H7 (cell line): ENCODE measurements around the gene ADGRB3. TPM values are rescaled to one million over a fixed set of nuclear protein-coding genes. Genes with fewer than 3 reads are reported as not detected.

ENCODE experiments used
- DNase-seq: peaks from one replicate; pipeline ENCODE4 v3.0.0; 2012
- H3K27me3 ChIP-seq: 2 replicates; pipeline ENCODE4 v1.6.0; 2011; ENCODE audit warnings: mild to moderate bottlenecking, low read length; ENCODE audit not compliant: control insufficient read depth, insufficient read depth
- H3K36me3 ChIP-seq: replicated peaks from 2 replicates; pipeline ENCODE4 v1.5.1; 2011; ENCODE audit warnings: low read length; ENCODE audit not compliant: control insufficient read depth, insufficient read depth
- H3K4me3 ChIP-seq: 2 replicates; pipeline ENCODE4 v1.5.1; 2011; ENCODE audit warnings: low read depth, mild to moderate bottlenecking, control low read depth, low read length, moderate library complexity; ENCODE audit not compliant: insufficient read depth
- total RNA-seq: library from RNA; depleted of rRNA; stranded (reverse); fragments of >200 nt; shearing (Covaris generic); gene quantifications from 2 replicates; pipeline ENCODE4 v1.2.3, GENCODE V29; 2014; rRNA removed

ADGRB3 gene
- 0.21 and 0.22 TPM in 2 replicates for total RNA-seq

- peaks cover 46% of the 10 kb centered on the region for H3K27me3 ChIP-seq
- peak within 1 kb of the TSS; percentile 69 for H3K4me3 ChIP-seq
- H3K36me3 ChIP-seq = no peaks in the 10 kb centered on the region
- peak; percentile 78 for DNase-seq
Measured at GRCh38 chr6:68634726-68635411, at the start of gene ADGRB3. ADGRB3 (plus strand) TSS chr6:68635282; CDS start chr6:68638676, 3,394 bp downstream.

- Histone ChIP-seq H3K36me3 (no peaks in the 10 kb centered on the region), H3K27me3 (no peaks in the 10 kb centered on the region), H3K4me3 (no peak overlapping the region)
- no peak for DNase-seq
Measured at GRCh38 chr6:68593558-68593957, 41.5 kb upstream of the ADGRB3 start.

- DNase-seq = no peak
- no peaks in the 10 kb centered on the region for H3K36me3 ChIP-seq
- no peaks in the 10 kb centered on the region for H3K27me3 ChIP-seq
- H3K4me3 ChIP-seq = no peak overlapping the region
Measured at GRCh38 chr6:68597642-68598041, 37.4 kb upstream of the ADGRB3 start.

GRCh38 chr6:68615938-68616337 is 19.1 kb upstream of the ADGRB3 start:
- DNase-seq = no peak
- Histone ChIP-seq H3K4me3 (no peak overlapping the region), H3K36me3 (no peaks in the 10 kb centered on the region), H3K27me3 (no peaks in the 10 kb centered on the region)

GRCh38 chr6:68625998-68626397 is 9.1 kb upstream of the ADGRB3 start:
- Histone ChIP-seq H3K36me3 (no peaks in the 10 kb centered on the region), H3K27me3 (no peaks in the 10 kb centered on the region), H3K4me3 (no peak overlapping the region)
- no peak for DNase-seq

- peaks cover 7% of the 10 kb centered on the region for H3K27me3 ChIP-seq
- H3K4me3 ChIP-seq = no peak overlapping the region
- H3K36me3 ChIP-seq = no peaks in the 10 kb centered on the region
- DNase-seq = no peak
Measured at GRCh38 chr6:68628161-68628560, 6.9 kb upstream of the ADGRB3 start.

GRCh38 chr6:68632734-68633133 is 2.3 kb upstream of the ADGRB3 start:
- H3K27me3 ChIP-seq = peaks cover 37% of the 10 kb centered on the region
- H3K4me3 ChIP-seq = no peak overlapping the region
- H3K36me3 ChIP-seq = no peaks in the 10 kb centered on the region
- DNase-seq = no peak

- H3K27me3 ChIP-seq = peaks cover 37% of the 10 kb centered on the region
- no peaks in the 10 kb centered on the region for H3K36me3 ChIP-seq
- H3K4me3 ChIP-seq = peak overlapping the region; percentile 69
- DNase-seq = no peak
Measured at GRCh38 chr6:68633281-68633971, 1.7 kb upstream of the ADGRB3 start.

GRCh38 chr6:68633972-68634725 is 933 bp upstream of the ADGRB3 start:
- Histone ChIP-seq H3K4me3 (peak overlapping the region; percentile 69), H3K36me3 (no peaks in the 10 kb centered on the region), H3K27me3 (peaks cover 40% of the 10 kb centered on the region)
- no peak for DNase-seq

GRCh38 chr6:68635412-68635705 is 277 bp downstream of the ADGRB3 start:
- Histone ChIP-seq H3K36me3 (no peaks in the 10 kb centered on the region), H3K4me3 (peak overlapping the region; percentile 69), H3K27me3 (peaks cover 48% of the 10 kb centered on the region)
- no peak for DNase-seq

GRCh38 chr6:68635706-68636513 is 828 bp downstream of the ADGRB3 start:
- DNase-seq = no peak
- H3K36me3 ChIP-seq = no peaks in the 10 kb centered on the region
- peaks cover 48% of the 10 kb centered on the region for H3K27me3 ChIP-seq
- peak overlapping the region; percentile 69 for H3K4me3 ChIP-seq

GRCh38 chr6:68636666-68637065 is 1.6 kb downstream of the ADGRB3 start:
- H3K4me3 ChIP-seq = no peak overlapping the region
- no peak for DNase-seq
- peaks cover 48% of the 10 kb centered on the region for H3K27me3 ChIP-seq
- H3K36me3 ChIP-seq = no peaks in the 10 kb centered on the region

GRCh38 chr6:68637071-68637470 is 2.0 kb downstream of the ADGRB3 start:
- DNase-seq = no peak
- Histone ChIP-seq H3K4me3 (no peak overlapping the region), H3K36me3 (no peaks in the 10 kb centered on the region), H3K27me3 (peaks cover 48% of the 10 kb centered on the region)

- Histone ChIP-seq H3K36me3 (no peaks in the 10 kb centered on the region), H3K4me3 (no peak overlapping the region), H3K27me3 (peaks cover 45% of the 10 kb centered on the region)
- no peak for DNase-seq
Measured at GRCh38 chr6:68637782-68638181, 2.7 kb downstream of the ADGRB3 start.
